Gastrocnemius medialis (tissue), 4 donors: ENCODE data around the gene KCNQ5.

Experiments
- POLR2A ChIP-seq, 2 donors: fragments of 450-650 bp; IDR thresholded peaks; one replicate each; pipeline ENCODE4 v1.6.1; 2017; ENCODE audit warnings: antibody characterized with exemption in 2 of 2, mild to moderate bottlenecking in 2 of 2, moderate library complexity in 2 of 2
- TF ChIP-seq, protein P1 (sequence below), 5 experiments: fragments of 450-650 bp in 3 of 5; fragments of 200-600 bp in 2 of 5; sonication (generic) in 2 of 5; IDR thresholded peaks in 4 of 5; conservative IDR thresholded peaks in 1 of 5; 1 replicate in 4 of 5; 2 replicates in 1 of 5; pipeline ENCODE4 v1.5.1; 2016 to 2019; ENCODE audit warnings: antibody characterized with exemption in 5 of 5, mild to moderate bottlenecking in 3 of 5, moderate library complexity in 3 of 5

DNA sequence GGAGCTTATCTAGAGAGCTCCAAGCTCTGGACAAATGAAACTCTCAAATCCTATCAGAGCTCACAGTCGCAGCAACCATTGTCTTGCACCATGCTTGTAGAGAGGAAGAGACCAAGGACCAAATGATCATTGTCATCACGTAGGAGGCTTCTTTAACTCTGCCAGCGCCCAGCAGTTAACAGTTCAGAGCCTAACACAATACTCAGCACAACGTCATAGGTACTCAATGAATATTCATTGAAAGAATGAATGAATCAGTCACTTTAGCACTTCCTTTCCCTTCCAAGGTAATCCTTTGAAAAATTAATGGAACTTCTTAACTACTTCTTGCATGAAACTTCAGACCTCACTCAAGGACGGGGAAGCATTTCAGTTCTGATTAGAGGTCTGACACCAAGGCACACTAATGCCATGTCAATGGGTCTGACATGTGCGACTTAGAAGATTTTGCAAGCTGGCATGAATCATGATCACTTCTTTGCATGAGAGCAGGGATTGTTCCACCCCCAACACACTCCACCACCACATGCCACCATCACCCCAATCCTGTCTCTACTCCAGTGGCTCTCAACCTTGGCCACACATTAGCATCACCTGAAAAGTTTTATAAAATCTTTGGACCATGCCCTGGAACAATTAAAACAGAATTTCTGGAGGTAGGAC is 558.3 kb downstream of the KCNQ5 start:
- TF ChIP-seq, protein P1, sequence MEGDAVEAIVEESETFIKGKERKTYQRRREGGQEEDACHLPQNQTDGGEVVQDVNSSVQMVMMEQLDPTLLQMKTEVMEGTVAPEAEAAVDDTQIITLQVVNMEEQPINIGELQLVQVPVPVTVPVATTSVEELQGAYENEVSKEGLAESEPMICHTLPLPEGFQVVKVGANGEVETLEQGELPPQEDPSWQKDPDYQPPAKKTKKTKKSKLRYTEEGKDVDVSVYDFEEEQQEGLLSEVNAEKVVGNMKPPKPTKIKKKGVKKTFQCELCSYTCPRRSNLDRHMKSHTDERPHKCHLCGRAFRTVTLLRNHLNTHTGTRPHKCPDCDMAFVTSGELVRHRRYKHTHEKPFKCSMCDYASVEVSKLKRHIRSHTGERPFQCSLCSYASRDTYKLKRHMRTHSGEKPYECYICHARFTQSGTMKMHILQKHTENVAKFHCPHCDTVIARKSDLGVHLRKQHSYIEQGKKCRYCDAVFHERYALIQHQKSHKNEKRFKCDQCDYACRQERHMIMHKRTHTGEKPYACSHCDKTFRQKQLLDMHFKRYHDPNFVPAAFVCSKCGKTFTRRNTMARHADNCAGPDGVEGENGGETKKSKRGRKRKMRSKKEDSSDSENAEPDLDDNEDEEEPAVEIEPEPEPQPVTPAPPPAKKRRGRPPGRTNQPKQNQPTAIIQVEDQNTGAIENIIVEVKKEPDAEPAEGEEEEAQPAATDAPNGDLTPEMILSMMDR (IDR thresholded peaks at IDR 0.05 in 4 of 5, conservative IDR thresholded peaks at IDR 0.05 in 1 of 5): no peak
- no peak for TF ChIP-seq POLR2A (IDR thresholded peaks at IDR 0.05)
